GM18508 (cell line): ENCODE data around the gene PARP1.
"Not testable (repeated sequence)": the region's sequence is repeated elsewhere in the genome, so short reads cannot be mapped to it uniquely, and the experiment has no call there.

ENCODE experiments used
- ATAC-seq: cut with Tn5 transposase; IDR thresholded peaks from one replicate; pipeline ENCODE4 v1.9.1; 2021; ENCODE audit warnings: moderate number of reproducible peaks; ENCODE audit not compliant: insufficient read depth, unreplicated experiment

PARP1 gene

DNA sequence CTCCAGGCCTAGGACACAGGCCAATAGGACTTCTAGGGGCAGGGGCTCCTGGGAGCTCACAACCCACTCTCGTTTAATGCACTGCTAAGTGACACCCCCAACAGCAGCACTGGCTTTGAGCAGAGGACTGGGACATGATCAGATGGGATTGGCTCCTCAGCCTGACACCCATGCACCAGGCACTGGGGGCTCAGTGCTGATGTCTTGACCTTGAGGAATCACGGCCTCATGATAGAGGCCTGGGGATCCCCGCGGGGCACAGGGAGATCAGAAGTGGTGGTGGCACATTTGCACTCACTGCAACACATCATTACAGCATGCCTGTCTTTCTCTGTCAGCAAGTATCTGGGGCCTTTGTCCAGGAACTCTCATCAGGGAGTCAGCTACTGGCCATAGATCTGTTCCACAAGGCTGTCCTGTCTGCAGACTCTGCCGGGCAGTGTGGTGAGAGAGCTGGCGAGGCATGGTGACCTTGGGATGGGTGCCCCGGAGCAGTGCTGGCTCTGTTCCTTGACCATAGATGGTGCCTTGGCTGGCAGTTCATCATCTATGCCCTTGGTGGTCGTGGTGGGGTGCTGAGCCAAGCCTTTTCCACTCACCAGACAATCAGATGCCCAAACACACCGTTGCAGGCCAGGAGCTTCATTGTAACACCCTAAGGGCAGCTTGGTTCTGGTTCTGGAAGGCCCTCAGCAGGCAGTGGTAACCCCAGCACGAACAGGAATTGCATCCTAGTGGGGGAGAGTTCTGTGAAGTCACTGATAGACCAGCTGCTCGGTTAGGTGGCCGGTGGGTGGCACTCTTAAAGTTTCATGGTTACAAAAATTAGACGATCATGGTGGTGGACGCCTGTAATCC, 22.2 kb upstream of the PARP1 start:
- no peak for ATAC-seq

DNA sequence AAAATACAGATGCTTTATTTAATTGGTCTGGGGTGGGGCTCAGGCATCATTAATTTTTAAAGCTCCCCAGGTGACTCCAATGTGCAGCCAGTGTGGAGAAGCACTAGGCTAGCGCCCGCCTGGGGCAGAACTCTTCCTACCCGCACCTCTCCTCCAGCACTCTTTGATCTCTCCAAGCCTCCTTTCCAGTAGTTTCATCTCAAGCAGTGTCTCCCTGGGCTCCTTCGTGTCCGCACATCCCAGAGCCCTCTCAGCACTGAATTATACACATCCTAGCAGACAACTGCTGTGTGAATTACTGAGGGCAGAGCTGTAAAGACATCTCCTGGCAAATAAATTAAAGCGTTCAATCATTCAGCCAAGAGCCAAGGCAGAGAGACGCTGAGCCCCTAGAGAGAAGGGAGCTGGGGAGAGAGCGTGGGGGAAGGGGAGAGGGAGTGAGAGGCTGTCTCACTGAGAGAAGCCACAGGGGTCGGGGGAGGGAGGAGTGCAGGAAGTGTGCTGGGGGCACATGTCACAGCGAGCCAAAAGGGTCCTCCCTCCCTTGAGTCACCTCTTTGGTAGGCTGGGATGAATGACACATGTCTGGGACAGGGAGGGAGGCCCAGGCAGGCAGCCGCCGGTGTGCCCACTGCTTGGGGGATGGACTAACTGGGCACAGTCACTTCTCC, 21.0 kb upstream of the PARP1 start:
- ATAC-seq, result no peak

DNA sequence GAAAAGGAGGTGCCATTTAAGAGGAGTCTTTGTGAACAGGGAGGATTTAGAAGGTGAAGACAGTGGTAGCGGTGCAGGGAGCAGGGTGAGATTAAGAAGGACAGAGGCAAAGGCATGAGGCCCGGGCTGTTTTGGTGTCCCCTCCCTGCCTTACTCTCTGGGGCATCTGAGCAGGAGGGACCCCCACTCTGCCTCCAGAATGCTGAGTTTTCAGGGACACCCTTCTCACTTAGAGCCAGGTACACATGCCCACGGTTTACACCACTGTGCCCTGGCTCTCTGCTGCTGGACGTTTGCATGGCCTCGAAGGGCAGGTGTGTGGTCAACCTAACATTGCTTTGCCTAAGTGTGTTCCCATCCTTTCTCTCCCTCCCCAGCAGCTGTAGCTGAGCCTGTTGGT, 20.5 kb upstream of the PARP1 start:
- no peak for ATAC-seq

DNA sequence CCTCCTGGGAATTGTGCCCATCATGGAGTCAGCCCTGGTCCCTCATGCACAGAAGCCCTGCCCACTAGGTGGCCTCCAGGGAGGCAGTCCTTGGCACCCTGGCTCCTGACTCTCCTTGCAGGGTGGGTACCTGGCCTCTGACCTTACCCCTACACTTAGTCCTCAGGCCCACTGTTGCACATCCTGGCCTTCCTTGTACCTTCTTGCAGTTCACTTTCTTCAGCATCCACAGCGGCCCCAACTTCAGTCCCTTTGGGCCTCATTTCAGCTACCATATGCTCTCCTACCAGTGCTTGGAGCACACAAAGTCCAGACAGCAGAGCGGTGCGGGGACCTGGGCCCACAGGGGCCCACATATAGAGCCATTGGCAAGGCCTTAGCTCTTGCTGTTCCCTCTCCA, 19.2 kb upstream of the PARP1 start:
- no peak for ATAC-seq

DNA sequence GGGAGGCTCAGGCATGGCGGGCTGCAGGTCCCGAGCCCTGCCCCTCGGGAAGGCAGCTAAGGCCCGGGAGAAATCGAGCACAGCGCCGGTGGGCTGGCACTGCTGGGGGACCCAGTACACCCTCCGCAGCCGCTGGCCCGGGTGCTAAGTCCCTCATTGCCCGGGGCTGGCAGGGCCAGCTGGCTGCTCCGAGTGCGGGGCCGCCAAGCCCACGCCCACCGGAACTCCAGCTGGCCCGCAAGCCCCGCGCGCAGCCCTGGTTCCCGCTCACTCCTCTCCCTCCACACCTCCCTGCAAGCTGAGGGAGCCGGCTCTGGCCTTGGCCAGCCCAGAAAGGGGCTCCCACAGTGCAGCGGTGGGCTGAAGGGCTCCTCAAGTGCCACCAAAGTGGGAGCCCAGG, 18.5 kb upstream of the PARP1 start:
- not testable (repeated sequence) for ATAC-seq

DNA sequence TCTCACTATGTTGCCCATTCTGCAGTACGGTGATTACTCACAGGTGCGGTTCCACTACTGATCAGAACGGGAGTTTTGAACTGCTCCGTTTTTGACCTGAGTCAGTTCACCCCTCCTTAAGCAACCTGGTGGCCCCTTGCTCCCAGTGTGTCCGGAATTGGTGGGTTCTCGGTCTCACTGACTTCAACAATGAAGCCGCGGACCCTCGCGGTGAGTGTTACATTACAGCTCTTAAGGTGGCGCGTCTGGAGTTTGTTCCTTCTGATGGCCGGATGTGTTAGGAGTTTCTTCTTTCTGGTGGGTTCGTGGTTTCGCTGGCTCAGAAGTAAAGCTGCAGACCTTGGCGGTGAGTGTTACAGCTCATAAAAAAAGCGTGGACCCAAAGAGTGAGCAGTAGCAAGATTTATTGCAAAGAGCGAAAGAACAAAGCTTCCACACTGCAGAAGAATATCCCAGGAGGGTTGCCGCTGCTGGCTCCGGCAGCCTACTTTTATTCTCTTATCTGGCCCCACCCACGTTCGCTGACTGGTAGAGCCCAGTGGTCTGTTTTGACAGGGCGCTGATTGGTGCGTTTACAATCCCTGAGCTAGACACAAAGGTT, 17.6 kb upstream of the PARP1 start:
- no peak for ATAC-seq

DNA sequence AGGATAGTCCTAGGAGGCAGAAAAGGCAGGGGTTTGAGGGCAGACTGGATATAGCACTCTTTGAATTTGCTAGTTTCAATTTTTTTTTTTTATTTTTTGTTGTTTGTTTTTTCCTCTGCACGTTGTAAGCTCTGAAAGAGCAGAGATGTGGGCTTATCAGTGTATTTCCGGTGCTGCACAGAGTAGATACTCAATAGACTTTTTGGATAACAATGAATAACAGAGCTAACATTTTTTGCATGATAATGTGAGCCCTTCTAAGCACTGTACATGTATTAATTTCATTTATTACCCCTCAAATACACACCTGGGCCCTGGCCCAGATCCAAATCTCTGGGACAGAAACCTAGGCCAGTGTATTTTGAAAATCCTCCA, 17.1 kb upstream of the PARP1 start:
- ATAC-seq, result no peak

DNA sequence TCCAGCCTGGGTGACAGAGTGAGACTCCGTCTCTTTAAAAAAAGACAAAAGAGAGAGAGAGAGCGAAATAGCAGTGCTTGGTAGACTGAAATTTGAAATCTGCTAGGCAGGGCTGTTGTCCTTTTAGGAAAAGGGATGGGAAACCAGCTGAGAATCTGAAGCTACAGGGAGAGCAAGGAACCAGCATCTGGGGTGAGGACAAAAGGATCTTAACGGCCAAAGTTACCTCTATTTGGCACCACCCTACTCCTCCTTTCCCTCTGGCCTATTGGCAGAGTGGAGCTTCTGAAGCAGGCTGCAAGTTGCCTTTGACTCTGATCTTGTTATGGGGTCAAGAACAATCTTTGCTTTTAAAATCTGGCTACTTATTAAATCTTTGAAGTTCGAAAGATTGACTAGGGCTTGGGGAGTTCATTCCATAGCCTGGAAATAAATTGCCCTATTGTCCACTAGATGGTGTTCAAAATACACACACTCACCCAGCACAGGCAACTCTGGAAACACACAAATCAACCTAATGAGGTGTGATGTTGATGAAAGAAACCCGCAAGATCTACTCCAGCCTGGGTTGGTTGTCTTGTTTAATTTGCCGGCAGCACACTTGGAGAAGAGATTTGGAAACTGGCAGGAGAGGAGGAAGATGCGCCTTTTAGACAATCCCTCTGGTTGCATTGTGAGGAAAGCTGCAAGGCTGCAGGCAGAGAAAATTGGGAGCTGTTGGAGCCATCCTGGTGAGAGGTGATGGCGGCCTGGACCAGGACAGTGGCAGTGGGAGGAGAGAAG, 16.5 kb upstream of the PARP1 start:
- ATAC-seq, result no peak

DNA sequence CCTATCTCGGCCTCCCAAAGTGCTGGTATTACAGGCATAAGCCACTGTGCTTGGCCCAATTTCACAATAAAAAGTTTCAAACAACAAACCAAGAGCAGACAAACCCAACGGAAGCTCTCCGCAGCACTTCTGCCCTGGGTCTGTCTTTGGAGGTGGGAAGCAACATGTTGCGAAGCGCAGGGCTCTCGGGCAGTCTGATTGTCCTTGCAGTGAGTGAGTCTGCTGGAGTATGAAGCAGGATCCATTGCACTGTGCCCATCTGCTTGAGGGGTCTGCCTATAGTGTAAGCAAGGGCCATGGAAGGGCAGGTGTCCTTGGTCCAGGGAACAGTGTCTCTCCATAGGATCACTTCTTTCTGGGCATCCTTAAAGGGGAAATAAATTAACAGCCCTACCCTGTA, 14.6 kb upstream of the PARP1 start:
- no peak for ATAC-seq

DNA sequence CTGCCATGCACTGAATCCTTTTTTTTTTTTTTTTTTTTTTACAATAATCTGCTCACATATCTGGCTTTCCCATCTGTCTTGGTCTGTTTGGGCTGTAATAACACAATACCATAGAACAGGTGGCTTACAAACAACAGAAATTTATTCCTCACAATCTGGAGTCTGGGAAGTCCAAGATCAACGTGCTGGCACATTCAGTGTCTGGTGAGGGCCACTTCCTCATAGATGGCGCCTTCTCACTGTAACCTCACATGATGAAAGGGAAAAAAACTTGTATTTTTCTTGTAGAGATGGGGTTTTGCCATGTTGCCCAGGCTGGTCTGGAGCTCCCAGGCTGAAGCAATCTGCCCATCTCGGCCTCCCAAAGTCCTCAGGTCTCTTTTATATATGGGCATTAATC, 13.0 kb upstream of the PARP1 start:
- no peak for ATAC-seq

DNA sequence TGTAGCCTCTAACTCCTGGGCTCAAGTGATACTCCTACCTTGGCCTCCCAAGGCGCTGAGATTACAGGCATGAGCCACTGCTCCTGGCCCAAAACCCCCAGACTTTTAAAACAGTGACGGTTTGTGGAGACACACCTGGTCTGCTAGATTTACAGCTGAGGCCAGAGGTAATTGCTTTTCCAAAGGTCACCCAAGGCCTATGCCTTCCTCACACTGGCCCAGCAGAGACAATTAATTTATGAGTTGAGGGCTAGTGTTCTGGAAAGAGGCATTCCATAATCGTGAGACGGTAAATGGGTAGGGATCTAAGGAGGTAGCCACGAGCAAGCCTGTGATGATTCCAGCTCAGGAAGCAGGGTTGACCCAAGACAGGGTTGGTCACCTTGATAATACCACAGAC, 12.4 kb upstream of the PARP1 start:
- no peak for ATAC-seq

DNA sequence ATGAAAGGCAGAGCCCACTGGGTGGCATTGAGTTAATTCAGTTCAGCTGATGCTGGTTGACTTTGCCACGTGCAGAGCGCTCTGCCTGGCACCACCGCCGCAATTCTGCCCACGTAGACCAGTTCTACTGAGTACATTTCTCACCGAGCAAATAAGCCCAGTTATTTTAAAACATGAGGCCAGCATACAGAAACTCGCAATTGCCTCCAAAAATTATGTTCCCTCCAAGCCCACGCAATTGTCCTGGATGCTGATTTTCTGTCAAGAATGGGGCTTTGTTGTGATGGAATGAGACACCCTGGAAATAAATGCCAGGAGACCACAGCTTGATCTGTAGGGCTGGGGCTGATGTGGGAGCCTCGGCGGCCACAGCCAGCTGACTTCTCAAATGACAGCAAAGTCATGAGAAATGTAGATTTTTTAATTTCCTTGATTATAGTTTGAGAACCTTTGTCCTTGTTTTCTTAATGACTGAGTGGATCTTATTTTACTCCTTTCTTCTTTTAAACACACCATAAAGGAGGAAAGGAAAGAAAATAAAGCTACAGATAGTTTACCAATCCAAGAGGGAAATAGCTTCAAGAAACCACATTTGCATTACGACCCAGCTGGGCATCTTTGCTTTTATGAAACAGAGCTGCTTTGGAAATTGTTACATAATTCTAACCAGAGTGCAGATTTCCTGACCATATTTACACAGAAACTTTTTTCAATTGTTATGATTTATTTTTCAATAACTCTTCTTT, 11.6 kb upstream of the PARP1 start:
- no peak for ATAC-seq

DNA sequence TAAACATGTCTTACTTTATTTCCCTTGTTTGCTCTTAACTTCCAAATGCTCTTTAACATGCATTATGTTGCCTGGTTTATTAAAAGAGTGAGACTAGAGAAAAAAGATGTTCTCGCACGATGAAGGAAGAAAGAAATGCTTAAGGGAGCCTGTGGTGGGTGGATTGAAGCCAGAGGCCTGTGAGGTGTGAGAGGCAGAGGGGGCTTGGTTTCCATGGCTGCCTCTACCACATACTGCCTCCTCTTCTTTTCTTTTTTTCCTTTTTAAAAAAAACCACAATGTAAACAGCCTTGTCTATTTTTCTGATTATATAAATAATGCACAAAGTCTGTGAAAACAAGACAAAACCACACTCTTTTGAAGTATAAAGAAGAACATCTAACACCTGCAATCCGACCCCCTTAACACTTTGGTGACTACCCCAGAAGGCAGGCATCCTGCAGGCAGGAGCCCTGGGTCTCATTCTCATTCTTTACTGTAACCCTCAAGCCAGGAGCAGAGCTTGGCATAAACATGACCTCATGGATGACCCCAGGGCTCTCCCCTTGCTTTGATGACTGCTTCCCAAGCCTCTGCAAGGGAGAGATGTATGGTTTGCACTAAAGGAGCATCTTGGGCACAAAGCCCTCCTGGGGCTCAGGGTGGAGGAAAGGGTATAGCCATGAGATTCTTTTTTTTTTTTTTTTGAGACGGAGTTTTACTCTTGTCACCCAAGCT, 10.1 kb upstream of the PARP1 start:
- no peak for ATAC-seq

DNA sequence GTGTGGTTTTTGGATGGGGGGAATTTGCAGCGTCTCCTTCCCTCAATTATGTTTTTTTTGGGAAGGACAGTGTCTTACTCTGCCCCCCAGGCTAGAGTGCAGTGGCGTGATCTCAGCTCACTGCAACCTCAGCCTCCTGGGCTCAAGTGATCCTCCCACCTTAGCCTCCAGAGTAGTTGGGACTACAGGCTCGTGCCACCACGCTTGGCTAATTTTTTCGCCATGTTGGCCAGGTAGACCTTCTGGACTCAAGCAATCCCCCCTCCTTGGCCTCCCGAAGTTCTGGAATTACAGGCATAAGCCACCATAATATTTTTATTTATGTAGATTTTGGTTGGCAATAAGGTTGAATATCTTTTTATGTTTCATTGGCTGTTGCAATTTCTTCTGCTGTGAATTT, 9.5 kb upstream of the PARP1 start:
- ATAC-seq, result no peak

DNA sequence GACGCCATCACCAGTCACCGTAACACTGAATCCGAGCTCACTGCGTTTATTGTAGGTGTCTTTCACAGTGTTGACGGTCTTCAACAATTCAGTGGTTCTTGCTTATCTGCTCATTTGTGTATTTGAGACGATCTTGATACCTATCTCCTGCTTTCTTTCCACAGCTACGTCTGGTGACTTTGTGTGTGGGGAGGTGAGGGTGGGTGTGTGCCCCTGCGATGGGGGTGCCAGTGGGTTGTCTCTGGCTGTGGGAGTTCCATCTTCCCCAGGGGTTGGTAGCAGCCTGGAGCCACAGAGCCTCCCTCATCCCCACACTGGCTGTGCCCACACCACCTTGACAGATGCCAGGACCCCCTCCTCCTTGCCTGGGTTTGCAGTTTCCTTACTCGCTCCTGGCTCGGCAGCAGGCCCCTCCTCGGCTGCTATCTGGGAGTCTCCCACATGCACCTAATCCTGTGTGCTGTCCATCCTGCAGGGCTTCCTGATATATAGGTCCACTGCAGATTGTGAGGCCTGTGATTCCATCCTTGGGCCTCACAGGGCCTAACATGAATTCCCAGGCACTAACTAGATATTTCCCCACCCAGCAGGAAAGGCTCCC, 6.3 kb upstream of the PARP1 start:
- ATAC-seq, result no peak

DNA sequence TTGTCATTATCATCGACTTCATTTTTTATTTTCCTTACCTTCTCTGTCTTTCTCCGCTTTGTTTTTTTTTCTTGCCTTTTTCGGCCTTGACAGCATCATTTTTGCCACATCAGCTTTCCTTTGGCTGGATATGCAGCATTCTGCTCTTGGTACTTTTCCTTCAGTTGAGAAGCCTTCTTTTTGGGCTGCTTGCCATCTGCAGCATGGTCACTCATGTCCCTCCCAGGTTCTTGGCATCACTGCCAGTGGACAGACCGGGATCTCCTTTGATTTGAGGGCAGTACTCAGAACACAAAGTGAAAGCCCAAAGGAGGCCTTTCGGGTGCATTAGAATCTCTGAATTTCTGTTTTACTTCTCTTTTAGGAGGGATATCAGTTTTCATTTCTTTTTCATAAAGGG, 3.7 kb upstream of the PARP1 start:
- ATAC-seq, result no peak

DNA sequence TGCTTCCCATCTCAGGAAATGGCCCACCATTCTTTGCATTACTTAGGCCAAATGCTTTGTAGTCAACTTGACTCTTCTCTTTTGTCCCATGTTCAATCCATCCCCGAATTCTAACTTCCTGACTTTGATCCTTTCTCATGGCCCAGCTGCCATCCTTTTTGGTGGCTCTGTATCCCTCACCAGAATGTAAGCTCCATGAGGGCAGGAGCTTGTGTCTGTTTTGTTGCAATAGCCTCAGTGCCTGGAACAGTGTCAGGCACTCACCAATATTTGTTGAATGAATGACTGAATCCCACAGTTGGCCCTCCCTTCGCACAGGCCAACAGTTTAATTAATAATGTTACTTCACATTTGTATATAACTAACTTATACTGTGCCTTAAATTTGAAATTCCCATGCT, 3.1 kb upstream of the PARP1 start:
- ATAC-seq, result no peak

DNA sequence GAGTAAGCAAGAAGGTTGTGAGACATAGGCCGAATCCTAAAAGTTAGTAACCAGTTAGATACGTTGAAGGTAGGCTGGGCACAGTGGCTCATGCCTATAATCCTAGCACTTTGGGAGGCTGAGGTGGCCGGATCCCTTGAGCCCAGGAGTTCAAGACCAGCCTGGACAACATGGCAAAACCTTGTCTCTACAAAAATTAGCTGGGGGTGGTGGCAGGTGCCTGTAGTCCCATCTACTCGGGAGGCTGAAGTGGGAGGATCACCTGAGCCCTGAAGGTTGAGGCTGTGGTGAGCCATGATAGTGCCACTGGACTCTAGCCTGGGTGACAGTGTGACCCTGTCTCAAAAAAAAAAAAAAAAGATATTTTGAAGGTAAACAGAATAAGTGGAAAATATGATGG, 1.5 kb upstream of the PARP1 start:
- ATAC-seq, result no peak
